CD4-positive, alpha-beta T cell treated with Interleukin-4 for 4 hours (primary cell): ENCODE measurements around the gene DDX10.

Experiments used
- DNase-seq: peaks from one replicate; pipeline ENCODE4 v3.0.0-alpha.2; 2020

Gene DDX10

DNA sequence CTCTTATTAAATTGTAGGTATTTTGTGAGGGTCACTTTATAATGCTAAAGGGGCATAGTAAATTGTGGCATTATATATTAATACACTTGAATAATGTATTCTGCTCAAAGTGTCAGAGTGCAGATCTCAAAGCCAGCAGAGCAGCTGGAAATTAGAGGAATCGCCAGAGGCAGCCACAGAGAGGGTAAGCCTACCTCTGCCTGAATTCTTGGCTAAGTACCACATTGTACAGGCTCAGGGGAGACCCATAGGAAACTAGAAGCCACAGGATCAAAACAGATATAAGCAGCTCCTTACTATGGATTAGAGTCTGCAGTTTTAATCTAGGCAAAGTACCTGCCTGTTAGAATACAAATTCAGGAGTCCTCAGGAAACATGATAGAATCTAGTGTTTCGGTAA lies 249.3 kb downstream of the DDX10 start:
- DNase-seq, result no peak

DNA sequence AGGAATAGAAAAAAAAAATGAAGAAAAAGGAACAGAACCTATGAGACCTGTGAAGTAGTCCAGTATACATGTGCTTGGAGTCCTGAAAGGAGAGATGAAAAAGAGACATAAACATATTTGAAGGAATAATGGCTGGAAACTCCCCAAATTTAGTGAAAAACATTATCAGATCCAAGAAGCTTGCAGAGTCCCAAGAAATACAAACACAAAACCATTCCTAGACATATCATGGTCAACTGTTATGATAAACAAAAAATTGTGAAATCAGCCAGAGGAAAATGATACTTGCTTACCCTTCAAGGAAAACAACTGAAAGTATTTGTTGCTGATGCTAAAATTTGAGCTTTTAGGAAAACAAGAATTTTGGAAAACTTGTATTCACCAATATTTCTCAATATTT lies 250.1 kb downstream of the DDX10 start:
- no peak for DNase-seq

DNA sequence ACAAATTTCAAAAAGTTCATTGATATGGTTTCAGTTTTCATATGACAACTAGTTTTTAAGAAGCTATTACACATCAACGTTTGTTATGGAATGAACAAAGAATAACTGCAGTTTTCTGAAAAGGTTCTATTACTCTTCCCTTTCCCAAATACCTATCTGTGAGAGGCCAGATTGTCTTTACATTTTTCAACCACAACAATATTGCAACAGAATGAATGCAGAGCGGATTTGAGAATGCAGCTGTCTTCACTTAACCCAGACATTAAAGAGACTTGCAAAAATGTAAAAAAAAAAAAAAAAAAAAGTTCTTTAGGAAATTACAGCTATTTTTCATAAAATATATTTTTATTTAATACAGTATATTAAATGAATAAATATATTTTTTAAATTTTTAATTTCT lies 250.8 kb downstream of the DDX10 start:
- no peak for DNase-seq

DNA sequence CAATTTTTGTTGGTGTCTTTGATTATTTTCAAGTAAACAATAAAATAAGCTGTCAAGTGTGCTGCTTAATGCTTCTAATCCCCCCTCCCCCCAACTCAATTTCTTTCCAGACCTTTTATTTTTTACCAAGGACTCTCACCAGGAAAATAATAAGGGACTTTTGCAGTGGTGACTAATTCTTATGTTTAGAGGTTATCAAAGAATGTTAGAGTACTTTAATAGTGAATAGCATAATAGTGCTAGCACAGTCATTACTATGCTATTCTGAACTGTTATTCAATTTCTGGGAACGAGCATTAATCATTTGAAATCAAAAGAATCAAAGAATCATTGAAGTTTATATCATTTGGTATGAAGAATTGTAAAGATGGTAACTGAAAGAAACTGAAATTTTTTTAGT lies 251.4 kb downstream of the DDX10 start:
- no peak for DNase-seq

DNA sequence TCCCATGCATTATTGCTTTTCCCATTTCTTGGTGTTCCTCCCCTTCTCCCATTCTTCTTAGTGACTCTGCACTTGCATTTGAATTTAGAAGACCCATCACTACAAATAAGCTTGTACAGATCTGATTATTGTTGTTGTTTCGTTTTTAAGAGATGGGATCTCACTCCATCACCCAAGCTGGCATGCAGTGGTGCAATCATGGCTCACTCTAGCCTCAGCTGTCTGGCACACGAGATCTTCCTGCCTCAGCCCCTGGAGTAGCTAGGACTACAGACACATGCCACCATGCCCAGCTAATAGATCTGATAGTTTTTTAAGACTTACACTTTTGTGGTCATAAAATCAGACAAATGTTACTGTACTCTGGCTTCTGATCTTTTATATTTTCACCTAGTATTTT lies 252.1 kb downstream of the DDX10 start:
- no peak for DNase-seq

DNA sequence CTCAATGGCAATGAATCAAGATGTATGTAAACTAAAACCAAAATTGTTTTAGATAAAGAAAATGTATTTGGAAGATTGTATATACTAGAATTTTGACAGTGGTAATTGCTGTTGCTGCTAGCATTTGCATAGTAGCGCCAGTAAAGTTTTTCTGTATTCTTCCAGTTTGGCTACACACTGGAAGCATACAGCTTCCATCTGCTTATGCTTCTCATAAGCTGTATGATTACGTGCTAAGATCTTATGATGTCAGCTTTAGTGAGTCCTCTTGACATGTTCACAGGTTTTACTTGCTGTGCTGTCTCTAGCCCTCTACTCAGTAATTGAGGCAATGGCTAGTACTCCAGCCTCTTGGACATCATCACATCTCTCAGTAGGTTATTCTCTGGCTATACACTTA lies 256.3 kb downstream of the DDX10 start:
- DNase-seq, result no peak

DNA sequence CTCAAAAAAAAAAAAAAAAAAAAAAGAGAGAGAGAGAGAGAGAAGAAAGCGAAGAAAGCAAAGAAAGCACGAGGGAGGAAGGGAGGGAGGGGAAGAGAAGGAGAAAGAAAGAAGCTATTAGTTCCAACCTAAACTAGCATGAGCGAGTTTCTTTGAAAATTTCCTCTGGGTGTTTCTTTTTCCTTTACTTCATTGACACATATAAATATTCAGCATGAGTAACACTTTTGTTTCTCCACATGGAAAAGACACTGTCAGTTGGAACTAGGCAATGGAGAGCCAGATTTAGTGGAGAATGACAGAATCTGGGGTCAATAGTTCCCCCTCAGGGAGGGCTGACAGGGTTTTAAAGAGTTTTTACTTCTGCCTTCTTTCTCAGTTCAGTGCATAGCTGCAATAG lies 257.4 kb downstream of the DDX10 start:
- no peak for DNase-seq

DNA sequence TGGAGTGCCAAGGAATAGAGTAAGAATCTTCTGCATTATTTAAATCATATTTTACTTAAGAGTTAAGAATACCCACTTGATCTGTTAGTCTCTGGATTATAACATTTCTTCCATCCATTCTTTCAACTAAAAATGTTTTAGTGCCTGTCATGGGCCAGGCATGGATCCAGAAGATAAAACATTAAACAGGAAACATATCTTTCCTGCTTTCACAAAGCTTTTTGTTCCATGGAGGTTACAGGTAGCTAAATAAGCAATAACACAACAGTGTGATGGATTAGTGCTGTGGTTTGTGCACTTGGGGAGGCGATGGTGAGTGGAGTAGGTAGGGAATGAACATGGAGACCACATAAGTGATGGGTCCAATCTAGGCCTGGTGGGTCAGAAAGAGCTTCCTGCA lies 258.5 kb downstream of the DDX10 start:
- DNase-seq, result no peak

DNA sequence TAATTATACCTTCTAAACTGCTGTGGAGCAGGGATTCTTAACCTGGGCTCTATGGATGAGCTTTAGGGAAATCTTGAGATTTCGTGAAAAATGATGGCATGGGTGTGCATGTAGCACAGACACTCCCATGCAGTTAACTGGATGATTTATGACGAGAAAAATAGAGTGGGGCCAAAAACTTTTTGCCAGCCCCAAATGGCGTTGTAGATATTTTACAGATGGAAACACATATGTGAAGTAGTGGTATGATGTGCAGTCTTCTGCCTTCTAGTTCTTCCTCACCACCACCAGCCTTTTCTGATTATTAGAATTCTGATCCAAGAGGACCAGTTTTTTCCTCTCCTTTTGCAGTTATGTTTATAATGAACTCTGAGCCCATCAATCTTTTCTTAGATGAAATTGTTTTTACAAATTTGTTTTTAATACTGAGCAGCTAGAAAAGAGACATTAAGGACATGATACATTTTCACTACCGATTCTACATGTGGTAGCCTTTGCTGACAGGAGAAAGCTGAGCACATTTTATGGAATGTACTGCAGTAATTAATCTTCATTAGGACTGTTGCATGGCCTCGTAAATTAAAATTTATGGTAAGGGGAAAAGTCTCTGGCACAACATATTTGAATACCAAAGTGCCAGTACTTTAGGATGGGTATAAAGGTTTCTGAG lies 261.4 kb downstream of the DDX10 start:
- DNase-seq, result no peak

DNA sequence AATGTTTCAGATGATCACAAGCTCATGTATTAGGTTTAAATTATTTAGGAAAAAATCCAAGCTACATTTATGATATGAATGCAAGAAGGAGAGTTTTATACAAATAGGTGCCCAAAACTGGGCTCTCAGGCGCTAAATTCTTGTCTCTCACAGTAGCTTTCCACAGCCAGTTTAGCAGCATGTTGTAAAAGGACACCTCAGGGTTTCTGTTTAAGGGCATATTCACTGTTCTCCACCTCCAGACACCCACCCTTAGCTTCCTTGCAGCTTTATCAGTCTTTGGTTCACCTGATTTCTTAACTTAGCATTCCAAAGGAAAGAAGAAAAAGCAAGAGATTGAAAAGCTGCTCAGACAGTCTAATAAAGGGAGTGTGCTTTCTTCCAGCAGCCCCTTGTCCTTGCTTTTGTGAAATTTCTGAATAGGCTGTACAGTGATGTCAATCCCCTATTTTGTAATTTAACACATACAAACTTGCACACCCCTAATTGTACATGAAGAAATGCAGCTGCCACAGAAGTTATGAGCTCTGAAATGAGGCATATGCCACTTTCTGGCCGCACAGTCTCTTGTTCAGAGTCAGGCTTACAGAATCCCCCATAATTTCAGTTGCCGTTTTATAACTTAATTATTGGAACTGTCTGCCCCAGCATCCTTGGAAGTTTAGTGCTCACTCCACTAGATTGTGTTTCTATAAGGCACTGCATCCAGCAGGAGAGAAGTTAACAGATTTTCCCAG lies 262.1 kb downstream of the DDX10 start:
- no peak for DNase-seq

DNA sequence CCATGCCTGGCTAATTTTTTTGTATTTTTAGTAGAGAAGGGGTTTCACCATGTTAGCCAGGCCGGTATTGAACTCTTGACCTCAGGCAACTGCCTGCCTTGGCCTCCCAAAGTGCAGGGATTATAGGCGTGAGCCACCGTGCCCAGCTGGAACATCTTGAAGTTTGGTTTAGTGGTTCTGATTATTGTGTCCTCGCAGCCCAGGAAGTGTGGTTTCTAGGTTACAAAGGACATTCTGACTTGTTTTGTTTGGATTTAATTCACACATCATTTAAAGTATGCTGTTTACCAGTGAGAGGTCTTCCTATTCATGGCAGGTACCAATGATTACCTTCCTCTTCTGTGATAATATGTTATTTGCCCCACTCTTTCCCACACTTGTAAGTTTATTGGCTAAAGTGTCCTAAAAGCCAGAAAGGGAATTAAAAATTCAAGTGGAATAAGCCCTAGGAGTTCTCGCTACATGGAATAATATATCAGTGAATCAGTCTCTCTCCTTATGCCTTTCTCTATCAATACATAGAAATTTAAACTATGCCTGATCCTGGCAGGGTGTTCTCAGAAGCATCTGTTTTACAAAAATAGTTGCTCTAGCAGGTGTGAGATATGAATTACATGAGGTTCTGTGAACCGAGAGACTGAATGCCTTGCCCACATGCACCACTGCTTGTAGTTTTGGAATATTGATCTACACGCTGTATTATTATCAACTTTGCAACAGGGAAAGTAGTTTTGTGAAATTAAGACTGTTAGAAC lies 263.1 kb downstream of the DDX10 start:
- no peak for DNase-seq

DNA sequence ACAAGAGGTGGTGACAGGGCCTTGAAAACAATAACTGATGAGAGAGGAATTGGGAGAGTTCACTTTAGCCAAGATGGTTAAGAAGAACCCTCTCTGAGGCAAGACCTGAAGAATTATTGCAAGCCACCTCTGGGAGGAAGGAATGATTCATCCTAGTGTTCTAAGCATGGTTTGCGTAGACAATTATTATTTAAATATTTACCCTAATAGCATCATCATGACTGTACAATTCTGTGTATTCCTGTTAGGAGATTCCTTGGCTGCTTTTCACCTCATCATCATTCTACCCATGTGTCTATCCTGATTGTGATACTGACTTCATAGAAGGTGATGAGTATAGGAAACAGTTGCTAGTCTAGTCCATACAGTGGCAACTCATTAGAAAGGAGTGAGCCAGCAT lies 264.4 kb downstream of the DDX10 start:
- DNase-seq, result no peak

DNA sequence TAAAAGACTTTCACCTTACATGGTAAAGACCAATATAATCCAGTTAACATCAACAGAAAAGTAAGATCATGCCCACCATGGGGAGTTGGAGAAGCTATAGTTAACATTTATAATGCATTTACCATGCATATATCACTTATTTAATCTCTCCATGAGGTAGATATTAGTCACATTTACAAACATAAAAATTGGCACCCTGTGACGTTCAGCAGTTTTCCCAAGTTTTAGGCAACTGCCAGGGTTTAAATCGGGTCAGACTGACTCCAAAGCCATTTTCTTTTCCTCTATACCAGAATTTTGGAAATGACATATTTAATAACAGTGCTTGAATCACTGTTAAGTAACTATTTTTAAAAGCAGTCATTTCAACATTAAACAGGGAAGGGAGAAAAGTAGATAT lies 266.3 kb downstream of the DDX10 start:
- no peak for DNase-seq

DNA sequence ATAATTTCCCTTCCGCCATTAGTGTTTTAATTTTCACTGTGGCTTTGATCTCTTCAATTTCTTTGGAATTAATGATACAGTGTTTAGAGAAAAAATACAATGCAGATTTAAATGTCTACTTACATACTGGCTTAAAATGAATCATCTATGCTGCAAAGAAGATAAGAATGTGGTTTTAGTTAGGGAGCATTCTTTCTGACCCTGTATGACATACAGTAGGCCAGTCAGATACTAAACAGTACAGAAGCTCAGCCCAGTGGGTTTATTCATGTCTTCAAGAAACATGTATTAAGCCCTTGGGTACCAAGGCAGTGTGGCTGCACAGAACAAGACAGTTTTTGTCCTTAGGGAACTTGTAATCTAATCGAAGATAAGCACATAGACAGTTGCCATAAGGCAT lies 268.8 kb downstream of the DDX10 start:
- no peak for DNase-seq

DNA sequence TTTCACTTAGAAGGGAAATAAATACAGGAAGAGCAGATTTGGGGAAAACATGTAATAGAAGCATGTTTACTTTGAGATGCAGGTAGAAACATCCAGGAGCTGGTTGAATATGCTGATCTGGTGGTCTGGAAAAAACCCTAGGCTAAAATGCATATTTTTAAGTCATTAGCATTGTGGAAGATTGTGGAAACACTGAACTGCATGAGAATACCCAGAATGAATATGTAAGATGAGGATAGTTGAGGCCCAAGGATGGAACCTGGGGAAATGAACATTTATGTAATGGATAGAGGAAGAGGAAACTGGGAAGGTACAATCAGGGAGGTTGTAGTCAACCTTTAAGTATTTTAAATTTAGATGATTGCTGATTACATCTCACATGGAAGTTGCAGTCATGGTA lies 269.4 kb downstream of the DDX10 start:
- no peak for DNase-seq

DNA sequence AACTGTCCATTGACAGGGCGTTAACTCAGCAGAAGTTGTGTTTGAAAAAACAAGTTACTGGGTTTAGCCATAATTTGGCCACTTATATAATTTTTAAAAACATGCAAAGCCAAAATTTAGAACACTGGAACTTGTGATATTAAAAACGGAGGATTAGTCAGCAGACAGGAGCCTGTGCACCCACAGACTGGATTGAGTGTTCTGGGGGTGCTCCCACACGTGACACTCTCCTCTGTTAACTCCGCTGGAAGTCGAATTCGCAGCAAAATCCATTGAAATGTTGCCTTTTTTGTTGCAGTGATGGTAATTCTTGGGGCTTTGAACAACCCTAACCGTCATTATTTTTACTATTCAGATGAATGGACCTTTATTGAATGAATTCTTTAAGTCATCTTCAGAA lies 269.8 kb downstream of the DDX10 start:
- no peak for DNase-seq

DNA sequence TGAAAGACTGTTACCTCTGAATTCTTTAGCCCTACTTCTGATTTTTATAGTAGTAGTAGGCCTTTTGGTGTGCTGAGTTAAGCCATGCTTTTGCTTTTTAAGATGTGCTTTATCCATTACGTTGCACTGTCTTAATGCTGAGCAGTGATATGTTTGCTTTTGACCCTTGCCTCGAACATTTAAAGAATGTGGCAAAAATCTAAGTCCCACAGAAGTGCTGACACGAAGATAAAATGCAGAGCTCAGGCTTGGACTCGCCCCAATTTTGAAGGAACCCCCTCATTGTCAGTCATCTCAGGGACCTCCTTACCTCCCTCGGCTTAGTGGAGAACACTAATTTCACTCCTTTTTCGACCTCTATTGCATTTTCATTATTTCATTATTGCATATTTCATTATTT lies 272.9 kb downstream of the DDX10 start:
- no peak for DNase-seq

DNA sequence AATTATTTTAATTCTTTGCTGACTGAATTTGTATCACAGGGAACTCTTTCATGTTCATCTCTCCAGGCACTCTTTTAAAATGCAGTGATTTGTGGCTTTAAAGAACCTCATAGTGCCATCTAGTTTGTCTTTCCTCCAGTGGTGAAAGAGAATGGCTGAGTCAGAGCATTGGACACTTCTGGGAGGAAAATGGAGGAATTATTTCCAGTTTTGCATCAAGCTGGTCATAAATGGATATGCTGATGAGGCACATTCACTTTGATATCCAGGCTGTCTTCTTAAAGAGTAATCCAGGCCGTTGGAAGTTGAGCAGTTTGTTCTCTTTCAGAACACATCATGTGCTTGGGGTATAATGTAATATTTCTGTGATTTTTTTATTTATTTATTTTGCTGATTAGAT lies 273.7 kb downstream of the DDX10 start:
- no peak for DNase-seq

DNA sequence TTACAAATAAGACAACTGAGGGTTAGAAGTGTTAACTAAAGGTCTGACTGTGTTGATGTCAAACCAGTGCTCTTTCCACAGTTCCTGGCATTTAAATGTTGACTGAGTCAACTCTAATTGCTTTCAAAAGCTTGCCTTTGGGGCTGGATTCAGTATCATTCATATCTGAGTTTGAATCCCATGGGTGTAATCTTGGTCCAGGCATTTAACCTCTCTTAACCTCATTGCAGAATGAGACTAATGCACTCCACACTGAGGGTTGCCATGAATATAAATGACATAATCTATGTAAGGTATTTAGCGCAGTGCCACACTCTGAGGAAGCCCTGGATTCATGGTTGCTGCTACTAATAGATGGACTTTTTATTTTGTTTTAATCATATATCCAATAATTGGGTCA lies 274.3 kb downstream of the DDX10 start:
- DNase-seq, result no peak

DNA sequence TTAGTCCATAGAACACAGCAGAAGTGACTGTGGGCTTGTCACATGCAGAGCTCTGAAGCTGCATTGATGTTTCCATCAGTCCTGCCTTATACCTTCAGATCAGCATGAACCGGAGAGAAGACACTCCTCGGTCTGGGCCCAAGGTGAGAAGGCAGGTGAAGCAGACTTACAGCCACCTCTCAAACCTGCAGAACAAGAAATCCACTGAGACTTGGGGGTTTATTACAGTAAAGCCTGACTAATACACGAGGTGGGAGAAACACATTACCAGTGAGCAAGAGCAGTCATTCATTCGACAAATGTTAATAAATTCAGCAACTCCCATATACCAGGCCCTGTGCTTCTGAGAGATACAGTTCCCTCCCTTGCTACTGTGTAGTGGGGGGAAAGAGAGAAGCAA lies 279.0 kb downstream of the DDX10 start:
- DNase-seq, result no peak

DNA sequence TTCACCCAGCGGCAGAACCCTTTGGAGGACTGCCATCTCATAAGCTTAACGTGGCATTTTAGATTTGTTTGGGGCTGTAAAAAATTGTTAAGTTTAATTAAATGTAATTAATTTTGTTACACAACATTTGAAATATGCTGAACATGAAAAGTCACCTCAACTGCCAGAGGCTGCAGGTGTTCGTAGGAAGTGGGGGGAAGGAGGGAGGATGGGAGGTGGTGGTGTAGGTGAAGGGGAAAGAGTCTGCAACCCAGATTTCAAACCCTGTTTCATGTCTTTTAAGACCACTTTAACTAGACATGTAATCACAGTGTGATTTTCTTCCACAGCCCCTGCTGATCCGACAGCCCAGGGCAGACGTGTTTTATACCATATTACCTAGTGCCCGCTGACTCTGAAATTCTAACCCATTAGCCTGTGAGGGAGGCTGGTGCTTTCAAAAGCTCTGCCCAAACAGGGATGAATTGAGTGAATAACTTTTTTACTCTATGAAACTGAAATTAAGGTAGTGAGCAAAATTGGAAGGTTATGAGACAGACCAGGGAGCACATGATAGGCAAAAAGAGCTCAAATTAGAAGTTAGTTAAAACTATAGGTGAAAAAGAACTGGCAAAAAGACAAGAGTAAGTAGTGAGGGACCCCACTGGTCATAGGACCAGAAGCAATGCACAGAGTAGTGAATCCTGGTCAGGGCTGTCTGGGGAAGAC lies 279.8 kb downstream of the DDX10 start:
- no peak for DNase-seq

DNA sequence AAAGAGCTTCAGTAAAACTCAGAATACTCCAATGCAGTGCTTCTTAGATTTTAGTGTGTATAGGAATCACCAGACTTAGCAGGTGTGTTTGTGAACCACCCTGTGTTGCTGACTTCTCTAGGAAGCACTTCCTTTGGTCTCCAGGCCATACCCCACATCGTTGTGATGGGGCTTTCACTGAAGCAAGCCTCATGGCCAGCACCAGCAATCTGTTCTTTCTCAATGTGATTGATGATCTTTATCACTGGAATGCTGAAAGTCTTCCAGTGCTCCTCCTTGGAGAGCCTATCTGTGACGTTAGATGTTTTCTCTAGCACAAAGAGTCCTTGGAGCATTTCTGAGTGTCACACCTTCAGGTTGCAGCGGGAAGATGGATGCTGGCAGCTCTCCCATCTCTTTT lies 280.5 kb downstream of the DDX10 start:
- DNase-seq, result no peak
